GM18870 (cell line): ENCODE data around the gene ZNF324.
"Not testable (repeated sequence)": the region's sequence is repeated elsewhere in the genome, so short reads cannot be mapped to it uniquely, and the experiment has no call there.

Experiments
- ATAC-seq: cut with Tn5 transposase; IDR thresholded peaks from one replicate; pipeline ENCODE4 v1.9.1; 2021; ENCODE audit warnings: moderate library complexity; ENCODE audit not compliant: unreplicated experiment

The ZNF324 gene

DNA sequence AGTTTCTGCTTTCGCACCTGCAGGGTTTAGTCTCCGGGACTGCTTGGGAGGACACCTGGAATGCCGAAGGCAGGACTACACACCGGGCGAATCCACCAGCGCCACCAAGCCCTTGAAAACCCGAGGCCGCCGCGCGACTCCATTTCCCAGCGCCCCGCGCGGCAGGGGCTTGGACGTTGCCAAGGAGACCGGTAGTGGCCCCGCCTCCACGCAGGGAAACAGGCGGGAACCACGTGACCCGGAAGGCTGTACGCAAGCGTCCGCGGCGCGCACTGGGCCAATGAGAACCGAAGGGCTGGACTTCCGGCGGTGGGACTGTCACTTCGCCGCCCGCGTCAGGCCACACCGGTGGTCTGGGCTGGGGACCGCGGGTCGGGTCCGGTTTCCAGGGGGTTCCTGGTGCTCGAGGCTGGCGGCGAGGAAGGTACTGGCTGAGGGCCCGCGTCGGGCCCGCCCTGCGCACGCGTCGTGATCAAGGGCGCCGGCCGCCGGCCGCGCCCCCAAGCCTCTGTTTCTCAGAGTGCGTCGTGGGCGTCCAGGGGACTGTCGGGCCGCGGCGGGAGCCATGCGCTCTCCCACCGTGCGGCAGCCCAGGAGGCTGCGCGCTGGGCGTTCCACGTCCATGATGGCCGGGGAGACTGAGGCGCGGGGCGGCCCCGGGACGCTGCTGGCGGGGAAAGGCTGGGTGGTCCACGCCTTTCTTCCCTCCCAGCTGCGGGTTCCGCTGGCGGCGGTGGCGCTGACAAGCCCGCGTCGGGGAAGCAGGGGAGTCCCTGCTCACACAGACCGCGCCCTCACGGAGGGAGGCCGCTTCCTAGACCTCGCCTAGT, at the start of gene ZNF324:
TSS of gene ZNF324 (plus strand) at position 321 of the 830 bp plus-strand sequence. CDS start 2,106 bp downstream, outside the sequence.
- ATAC-seq, result peak; percentile 69

DNA sequence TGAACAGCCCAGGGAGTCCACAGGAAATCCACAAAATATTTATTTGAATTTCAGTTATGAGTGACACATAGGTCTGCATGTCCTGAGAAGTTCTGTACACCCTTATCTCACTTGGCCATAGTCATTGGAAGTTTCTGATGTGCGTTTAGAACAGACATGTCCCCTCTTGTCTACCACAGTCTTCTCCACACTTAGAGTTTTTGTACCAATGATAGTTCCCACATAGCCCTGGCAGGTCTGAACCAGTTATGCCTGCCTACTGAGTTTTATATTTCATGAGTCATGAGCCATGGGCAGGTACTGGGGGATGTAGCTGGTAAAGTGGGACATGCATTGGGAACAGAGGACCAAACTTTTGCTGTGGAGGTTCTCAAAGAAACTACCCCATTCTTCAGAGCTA, 38.3 kb upstream of the ZNF324 start:
- no peak for ATAC-seq

DNA sequence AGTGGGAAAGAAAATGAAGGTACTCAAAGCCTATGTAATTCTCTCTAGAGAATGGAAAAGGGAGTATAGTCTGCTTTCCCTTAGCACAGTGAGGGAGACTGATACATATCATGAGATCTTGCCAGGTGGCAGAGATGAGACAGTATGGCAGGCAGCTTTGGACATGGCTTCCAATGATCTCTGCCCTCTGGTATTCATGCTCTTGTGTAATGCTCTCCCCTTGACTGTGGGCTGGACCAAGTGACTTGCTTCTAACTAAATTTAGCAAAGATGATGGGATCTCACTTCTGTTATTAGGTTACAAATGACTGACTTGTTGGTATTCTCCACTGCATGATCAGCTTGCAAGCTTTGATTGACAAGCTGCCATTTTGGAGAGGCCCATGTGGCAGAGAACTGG, 37.1 kb upstream of the ZNF324 start:
- no peak for ATAC-seq

DNA sequence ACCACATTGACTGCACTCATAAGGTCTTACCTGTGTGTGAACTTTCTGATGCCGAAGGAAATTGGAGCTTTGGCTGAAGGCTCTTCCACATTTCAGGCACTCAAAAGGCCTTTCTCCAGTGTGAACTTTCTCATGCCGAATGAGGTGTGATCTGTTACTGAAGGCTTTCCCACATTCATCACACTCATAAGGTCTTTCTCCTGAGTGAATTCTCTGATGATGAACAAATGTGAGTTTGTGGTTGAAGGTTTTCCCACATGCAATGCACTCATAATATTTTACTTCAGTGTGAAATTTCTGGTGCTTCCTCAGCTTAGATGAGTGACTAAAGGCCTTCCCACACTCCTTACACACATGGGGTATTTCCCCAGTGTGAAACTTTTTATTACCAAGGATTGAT, 32.7 kb upstream of the ZNF324 start:
- no peak for ATAC-seq

DNA sequence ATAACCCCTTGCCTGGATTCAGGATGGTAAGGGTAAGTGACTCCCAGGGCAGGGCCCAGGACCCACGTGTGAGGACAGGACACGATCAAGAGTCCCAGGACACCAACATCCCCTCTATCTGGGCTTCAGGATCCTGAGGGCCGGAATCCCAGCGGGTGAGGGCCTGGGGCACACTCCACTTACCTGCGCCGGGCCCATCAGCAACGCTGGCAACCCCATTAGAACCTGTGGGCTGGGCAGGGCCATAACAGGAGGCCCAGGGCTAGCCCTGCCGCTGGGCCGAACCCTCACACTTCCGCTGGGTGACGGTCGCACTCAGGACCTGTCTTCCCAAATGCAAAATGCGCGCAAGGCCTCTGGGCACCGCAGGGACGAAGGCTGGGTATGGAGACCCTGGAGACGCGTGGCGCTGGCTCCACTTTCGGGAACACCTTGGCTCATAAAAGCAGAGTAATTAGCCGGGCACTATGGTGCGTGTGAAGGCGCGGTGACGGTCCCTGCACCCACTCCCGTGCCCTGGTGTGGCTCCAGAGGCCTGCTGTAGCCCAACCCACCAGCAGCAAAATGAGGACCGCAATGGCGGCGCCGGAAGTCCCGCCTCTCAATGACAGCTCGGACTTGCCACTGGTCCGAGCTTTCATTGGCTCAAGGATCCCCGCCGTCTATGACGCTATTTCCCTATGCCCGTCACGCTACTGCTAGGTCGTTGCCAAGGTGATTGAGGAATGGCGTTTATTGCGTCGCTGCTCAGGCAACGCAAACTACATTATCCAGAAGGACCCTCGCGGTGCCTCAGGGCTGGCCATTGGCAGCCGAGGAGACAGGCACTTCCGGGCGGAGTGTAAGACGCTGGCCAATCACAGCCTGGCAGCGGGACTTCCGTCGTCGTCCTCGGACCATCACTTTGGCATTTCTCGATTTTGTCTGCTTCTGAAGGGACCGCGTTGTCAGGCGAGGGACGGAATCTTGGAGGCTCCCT, 27.0 kb upstream of the ZNF324 start, which contains the start of gene ZNF132:
TSS of gene ZNF132 (minus strand) at position 578 of the 979 bp plus-strand sequence. CDS start at position 246, 332 bp downstream.
- ATAC-seq, result peak; percentile 95

DNA sequence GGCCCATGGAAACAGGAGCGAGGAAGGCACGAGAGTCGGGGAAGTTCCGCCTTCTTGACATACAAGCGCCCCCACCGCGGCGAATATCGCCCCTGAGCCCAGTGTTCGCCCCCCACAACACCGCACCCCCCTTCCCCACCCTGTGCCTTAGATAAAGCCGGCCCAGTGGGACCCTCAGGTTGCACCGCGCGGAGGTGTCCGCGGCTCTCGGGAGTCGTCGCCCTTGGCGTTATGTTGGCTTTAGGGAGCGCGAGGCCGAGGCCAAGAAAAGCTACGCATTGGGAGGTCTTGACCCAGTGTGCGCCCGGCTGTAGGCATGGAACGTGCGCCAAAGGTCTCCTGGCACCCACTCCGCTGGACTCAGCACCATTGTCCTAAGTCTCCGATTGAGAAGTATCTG, 26.3 kb upstream of the ZNF324 start:
- no peak for ATAC-seq

DNA sequence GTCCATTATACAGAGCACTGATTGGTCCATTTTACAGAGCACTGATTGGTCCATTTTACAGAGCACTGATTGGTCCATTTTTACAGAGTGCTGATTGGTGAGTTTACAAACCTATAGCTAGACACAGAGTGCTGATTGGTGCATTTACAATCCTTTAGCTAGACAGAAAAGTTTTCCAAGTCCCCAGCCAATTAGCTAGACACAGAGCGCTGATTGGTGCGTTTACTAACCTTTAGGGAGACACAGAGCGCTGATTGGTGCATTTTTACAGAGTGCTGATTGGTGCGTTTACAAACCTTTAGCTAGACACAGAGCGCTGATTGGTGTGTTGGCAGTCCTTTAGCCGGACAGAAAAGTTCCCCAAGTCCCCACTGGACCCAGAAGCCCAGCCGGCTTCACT, 23.9 kb upstream of the ZNF324 start:
- not testable (repeated sequence) for ATAC-seq

DNA sequence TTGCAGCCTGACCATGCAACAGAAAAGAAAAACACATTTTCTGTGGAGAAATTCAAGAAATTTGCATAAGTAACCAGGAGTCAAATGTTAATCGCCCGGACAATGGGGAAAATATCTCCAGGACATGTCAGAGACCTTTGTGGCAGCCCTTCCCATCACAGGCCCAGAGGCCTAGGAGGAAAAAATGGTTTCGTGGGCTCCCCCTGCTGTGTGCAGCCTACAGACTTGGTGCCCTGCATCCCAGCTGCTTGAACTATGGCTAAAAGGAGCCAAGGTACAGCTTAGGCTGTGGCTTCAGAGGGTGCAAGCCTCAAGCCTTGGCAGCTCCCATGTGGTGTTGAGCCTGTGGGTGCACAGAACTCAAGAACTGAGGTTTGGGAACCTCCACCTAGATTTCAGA, 18.0 kb upstream of the ZNF324 start:
- not testable (repeated sequence) for ATAC-seq

DNA sequence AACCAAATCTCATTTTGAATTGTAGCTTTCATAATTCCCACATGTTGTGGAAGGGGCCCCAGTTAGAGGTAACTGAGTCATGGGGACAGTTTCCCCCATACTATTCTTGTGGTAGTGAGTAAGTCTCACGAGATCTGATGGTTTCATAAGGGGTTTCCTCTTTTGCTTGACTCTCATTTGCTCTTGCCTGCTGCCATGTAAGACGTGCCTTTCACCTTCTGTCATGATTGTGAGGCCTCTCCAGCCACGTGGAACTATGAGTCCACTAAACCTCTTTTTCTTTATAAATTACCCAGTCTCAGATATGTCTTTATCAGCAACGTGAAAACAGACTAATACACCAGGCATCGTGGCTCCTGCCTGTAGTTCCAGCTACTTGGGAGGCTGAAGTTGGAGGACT, 16.9 kb upstream of the ZNF324 start:
- not testable (repeated sequence) for ATAC-seq

DNA sequence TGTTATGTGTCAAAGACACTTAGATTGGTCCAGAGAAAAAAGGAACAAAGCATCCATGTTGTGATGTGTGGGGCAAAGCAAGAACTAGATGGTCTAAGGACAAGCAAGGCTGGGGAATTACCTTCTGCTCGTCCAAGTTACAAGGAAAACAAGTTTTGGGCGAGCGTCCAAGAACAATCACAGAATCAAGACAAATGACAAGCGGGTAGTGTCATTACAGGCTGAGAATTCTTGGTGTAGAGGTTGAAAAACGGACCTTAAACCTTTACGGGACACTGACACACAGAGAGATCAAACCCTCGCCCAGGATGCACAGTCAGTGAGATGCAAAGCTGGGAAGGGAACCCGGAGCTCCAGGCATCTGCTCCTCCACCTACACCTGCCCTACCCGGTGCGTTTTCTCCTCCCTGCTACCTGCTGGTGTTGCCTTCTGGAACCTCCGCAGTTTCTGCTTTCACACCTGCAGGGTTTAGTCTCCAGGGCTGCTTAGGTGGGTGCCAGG, 16.0 kb upstream of the ZNF324 start:
- peak; percentile 6 for ATAC-seq

DNA sequence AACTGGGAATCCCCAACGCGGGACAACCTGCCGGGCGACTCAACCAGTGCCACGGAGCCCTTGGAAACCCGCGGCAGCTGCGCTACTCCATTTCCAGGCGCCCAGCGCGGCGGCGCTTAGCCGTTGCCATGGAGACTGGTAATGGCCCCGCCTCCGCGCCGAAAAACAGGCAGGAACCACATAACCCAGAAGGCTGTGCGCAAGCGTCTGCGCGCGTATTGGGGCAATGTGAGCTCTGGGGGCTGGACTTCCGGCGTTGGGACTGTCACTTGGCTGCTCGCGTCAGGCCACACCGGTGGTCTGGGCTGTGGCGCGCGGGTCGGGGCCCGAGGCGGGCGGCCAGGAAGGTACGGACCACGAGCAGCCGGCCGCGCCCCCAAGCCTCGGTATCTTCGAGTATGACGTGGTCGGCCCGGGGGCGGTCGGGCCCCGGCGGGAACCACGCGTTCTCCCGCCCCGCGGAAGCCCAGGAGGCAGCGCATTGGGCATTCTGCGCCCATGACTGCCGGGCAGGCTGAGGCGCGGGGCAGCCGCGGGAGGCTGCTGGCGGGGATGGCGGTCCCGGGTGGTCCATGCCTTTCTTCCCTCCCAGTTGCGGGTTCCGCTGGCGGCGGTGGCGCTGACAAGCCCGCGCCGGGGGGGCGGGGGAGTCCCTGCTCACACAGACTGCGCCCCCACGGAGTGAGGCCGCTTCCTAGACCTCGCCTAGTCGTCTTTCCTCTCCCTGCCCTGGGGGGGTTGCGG, 15.3 kb upstream of the ZNF324 start, which contains the start of gene ZNF324B:
TSS of gene ZNF324B (plus strand) at position 265 of the 744 bp plus-strand sequence. CDS start 2,080 bp downstream, outside the sequence.
- ATAC-seq, result peak; percentile 88

DNA sequence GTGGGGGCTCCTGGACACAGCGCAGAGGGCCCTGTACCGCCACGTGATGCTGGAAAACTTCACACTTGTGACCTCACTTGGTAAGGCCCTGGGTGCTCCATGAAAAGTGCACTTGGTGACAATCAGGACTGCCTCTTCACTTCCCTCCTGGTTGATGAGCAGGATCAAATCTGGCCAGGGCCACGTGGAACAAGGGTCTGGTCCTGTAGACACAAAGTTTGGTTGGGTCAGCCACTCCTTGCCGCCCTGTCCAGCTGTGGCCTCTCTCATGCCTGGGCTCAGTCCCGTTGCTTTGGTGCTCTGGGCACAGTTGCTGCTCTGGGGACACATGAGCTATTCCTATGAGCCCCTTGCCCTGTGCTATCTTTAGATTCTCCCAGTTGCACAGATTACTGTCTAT, 13.1 kb upstream of the ZNF324 start:
- ATAC-seq, result no peak

DNA sequence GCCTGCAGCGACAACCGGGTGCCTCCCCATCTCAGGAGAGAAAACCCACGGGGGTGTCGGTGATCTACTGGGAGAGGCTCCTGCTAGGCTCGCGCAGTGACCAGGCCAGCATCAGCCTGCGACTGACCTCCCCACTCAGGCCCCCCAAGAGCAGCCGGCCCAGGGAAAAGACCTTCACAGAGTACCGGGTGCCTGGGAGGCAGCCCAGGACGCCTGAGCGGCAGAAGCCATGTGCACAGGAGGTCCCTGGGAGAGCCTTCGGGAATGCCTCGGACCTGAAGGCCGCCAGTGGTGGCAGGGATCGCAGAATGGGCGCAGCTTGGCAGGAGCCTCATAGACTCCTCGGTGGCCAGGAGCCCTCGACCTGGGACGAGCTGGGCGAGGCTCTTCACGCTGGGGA, 11.6 kb upstream of the ZNF324 start:
- no peak for ATAC-seq

DNA sequence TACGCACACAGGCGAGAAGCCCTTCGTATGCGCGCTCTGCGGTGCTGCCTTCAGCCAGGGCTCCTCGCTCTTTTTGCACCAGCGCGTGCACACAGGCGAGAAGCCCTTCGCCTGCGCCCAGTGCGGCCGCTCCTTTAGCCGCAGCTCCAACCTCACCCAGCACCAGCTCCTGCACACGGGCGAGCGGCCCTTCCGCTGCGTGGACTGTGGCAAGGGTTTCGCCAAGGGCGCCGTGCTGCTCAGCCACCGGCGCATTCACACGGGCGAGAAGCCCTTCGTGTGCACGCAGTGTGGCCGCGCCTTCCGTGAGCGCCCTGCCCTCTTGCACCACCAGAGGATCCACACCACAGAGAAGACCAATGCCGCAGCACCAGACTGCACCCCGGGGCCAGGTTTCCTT, 10.8 kb upstream of the ZNF324 start:
- ATAC-seq, result no peak

DNA sequence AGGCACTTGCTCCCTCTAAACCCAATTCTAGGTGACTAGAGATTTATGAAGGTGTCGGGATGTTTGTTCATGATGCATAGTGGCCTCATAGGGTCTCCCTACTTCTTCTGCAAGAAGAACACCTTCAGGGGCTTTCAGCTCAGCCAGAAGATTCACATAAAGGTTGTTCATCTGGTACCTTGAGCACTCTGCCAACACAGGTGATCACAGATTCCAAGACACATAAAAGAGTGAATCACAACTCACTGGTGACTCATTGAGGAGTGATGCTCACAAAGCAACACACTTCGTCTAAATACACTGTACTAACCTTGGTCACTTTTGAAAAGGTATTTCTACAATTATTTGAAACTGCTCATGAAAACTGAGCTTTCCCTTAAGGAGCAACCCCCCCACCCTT, 6.8 kb upstream of the ZNF324 start:
- ATAC-seq, result no peak

DNA sequence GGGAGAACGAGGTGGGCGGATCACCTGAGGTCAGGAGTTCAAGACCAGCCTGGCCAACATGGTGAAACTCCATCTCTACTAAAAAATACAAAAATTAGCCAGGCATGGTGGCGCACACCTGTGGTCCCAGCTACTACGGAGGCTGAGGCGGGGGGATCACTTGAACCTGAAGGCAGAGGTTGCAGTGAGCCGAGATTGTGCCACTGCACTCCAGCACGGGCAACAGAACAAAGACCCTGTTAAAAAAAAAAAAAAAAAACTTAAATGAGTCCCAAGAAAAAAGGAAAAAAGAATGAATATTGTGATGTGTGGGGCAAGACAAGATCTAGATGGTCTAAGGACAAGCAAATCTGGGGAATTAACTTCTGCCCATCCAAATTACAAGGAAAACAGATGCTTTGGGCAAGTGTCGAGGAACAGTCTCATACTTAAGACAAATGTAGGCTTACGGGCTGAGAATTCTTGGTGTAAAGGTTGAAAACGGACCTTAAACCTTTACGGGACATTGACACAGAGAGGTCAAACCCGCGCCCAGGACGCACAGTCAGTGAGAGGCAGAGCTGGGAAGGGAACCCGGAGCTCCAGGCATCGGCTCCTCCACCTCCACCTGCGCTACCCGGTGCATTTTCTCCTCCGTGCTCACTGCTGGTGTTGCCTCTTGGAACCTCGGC, 656 bp upstream of the ZNF324 start:
- ATAC-seq, result no peak

DNA sequence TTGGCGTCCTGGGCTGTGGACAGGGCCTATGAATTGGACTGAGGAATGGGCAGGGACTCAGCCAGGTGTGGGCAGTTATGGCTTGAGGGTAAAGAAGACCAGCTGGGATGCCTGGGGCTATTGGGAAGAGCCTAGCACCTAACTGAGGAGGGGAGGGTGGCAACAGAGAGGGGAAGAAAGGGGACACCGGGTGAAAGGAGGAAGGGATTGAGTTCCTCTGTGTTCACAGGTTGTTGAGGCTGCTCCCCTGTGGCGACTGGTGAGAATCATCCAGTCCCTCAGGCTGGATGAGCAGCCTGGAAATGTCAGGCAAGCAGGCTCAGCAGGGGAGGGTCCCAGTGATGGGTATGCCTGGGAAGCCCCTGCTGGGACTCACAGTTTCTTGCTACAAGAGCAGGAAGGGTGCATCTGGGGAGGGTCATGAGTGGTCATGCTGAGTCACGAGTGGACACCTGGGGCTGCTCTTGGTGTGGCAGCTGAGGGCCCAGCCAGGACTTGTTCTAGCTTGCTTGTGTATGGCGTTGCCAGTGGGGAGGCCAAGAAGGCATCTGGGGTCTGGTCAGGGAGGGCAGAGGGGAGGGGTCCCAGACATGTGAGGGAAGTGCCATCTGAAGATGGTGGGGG, 1.4 kb downstream of the ZNF324 start:
- ATAC-seq, result no peak

DNA sequence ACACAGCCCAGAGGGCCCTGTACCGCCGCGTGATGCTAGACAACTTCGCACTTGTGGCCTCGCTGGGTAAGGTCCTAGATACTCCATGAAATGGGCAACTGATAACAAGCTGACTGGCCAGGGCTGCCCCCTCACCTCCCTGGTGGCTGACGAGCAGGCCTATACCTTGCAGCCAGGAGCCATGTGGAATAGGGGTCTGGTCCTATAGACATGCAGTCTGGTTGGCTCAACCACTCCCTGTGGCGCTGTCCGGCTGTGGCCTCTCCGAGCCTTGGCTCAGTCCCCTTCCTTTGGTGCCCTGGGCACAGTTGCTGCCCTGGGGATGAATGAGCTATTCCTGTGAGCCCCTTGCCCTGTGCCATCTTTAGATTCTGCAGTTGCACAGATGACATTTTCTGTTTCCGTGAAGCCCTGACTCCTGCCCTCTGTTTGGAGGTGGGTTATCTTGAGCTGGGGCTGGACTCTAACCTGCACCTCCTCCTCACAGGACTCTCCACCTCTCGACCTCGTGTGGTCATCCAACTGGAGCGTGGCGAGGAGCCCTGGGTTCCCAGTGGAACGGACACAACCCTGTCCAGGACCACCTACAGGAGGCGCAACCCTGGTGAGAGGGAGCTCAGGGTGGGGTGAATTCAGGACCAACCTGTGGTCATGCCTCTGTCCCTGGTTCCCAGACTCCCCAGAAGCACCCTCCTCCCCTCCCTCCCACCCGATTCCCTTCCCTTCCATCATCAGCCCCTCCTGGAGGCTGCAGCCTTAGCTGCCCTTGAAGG, 2.5 kb downstream of the ZNF324 start:
- ATAC-seq, result no peak
